Glomerular endothelial cell (primary cell): ENCODE measurements around the gene ZNF90. TPM values are rescaled to one million over a fixed set of nuclear protein-coding genes. Genes with fewer than 3 reads are reported as not detected.
A peak's percentile ranks its signal among the peaks of the same experiment; 100 is the strongest.
"Not testable (repeated sequence)": the region's sequence is repeated elsewhere in the genome, so short reads cannot be mapped to it uniquely, and the experiment has no call there.

Source experiments
- DNase-seq: peaks from one replicate; pipeline ENCODE4 v3.0.0-alpha.2; 2011; ENCODE audit warnings: low read depth, low spot score; ENCODE audit errors: extremely low read depth
- total RNA-seq: library from RNA; depleted of rRNA; stranded (reverse); fragments of >200 nt; gene quantifications from 2 replicates; pipeline ENCODE4 v1.2.3, GENCODE V29; 2015

ZNF90 gene
- 0.87 and 1.8 TPM in 2 replicates for total RNA-seq

DNA sequence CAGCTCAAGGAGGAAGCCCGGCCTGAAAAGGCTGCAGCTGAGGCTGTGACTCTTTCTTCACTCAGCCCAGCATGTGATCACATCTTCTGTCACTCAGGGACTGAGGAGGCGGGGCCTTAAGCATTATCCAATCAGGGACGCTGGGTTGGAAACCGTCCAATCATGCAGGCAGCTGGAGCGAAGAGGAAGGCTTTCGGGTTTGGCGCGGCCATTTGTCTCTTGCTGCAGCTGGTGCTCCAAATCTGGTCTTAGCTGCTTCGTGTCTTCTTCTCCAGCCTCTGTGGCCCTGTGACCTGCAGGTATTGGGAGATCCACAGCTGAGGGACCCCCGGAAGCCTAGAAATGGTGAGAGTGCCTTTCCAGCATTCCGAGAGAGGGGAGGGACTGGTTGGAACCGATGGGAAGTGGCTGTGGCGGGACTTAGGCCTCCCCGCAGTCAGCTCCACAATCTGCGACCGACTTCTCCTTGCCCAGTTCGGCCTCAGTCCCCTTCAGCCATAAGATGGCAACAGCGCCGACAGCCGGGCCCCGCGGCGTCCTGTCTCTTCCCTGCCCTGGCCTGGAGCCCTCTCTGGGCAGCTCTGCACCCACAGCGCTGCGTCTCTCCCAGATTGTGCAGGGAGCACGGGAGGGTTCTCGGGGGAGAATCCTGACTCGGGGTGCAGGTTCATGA lies at the start of gene ZNF90:
Gene ZNF90, plus strand, starts transcription at position 210 of the 673 bp plus-strand sequence. Its CDS starts 133 bp downstream, at position 343.
- DNase-seq, result peak; percentile 84

DNA sequence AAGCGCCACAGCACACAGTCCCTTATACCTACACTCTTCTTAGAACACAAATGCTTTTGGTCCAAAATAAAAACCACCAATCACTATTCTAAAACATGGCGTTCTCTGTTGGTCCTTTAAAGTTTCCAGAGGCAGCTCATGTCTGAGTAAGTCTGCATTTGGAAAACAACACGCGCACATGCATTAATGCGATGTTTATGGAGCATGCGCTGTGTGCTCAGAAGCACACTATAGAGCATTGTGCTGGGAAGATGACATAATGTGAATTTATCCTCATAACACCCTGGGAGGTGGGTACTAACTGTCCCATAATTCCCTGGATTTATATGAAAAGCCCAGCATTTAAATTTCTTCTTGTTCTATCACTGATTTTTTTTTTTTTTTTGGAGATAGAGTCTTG lies 49.2 kb upstream of the ZNF90 start:
- no peak for DNase-seq

GRCh38 chr19:20035935-20036334 lies 41.9 kb upstream of the ZNF90 start:
- no peak for DNase-seq

GRCh38 chr19:20038358-20039202 lies 39.2 kb upstream of the ZNF90 start:
- DNase-seq, result no peak

- peak; percentile 57 for DNase-seq
Observed at GRCh38 chr19:20039203-20039723, 38.5 kb upstream of the ZNF90 start, which contains the start of gene ZNF682. TSS of gene ZNF682 (minus strand) at chr19:20039505. CDS start at chr19:20039345, 160 bp downstream.

GRCh38 chr19:20044663-20045062 lies 33.1 kb upstream of the ZNF90 start:
- no peak for DNase-seq

- not testable (repeated sequence) for DNase-seq
Observed at GRCh38 chr19:20045742-20046141, 32.1 kb upstream of the ZNF90 start.

GRCh38 chr19:20051841-20052768 lies 25.7 kb upstream of the ZNF90 start:
- peak; percentile 55 for DNase-seq

- DNase-seq, result not testable (repeated sequence)
Observed at GRCh38 chr19:20058738-20059137, 19.1 kb upstream of the ZNF90 start.

DNA sequence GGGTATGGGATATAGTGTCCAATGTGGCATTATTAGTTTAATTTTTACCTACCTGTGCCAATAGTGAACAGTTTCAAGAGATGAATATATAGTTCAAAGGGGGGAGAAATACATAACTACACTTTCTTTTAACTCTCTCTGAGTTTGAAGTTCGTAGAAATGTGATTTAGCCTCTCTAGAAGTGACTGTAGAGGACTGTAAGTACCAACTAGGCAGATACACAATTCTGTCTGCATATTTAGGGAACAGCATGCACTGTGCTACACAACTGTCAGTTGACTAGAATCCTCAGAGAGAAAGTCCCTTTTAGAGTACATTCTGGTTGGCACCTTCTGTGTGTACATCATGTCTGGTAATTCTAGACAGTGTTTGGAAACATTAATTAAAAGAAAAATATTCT lies 17.5 kb upstream of the ZNF90 start:
- DNase-seq, result no peak

GRCh38 chr19:20066861-20067260 lies 10.9 kb upstream of the ZNF90 start:
- DNase-seq, result no peak

- DNase-seq, result no peak
Observed at GRCh38 chr19:20067943-20068342, 9.9 kb upstream of the ZNF90 start.

DNA sequence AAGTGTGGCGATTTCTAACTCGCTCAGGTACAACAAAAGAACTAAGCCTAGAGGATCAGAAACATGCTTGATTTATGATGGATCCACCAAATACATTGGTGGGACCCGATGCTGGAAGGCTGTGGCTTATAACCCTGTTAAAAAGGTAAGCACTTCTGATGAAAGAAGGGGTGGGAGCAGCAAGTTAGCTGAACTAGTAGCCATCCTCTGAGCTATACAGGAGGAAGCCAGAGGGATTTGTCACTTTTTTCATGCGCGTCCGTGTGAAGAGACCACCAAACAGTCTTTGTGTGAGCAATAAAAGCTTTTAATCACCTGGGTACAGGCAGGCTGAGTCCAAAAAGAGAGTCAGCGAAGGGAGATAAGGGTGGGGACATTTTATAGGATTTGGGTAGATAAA lies 9.2 kb upstream of the ZNF90 start:
- DNase-seq, result not testable (repeated sequence)

GRCh38 chr19:20070691-20071090 lies 7.1 kb upstream of the ZNF90 start:
- DNase-seq, result no peak

DNA sequence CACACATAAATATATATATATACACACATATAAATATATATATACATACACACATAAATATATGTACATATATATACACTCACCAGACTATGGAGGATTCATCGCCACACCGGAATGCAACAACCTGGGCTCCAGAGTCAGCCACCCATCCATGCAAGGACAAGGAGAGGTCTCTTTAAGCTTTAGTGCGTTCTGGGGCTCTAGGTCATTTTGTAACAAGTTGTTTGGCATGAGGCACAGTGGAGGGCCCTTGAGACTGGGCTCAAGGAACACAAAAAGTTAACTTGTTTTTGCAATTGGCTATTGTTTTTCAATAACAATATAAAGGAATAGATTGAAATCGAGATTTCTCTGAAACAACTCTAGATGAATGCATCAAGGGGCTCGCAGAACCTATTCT lies 4.9 kb upstream of the ZNF90 start:
- no peak for DNase-seq

DNA sequence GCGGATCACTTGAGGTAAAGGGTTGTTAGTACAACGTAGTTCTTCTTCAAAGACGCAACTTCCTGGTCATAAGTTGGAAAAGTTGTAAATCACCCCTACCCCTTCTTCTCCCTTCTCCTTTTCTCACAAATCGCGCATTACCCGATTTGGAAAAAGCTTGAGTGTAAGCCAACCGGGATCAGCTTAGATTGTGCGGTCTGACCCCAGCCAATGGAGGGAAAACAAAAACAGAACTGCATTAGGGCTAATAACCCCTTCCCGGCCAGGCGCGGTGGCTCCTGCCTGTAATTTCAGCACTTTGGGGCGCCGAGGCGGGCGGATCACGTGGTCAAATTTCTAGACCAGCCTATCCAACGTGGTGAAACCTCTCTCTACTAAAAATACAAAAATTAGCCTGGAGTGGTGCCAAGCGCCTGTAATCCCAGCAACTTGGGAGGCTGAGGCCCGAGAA lies 806 bp downstream of the ZNF90 start:
- no peak for DNase-seq

- DNase-seq, result no peak
Observed at GRCh38 chr19:20079476-20079875, 1.7 kb downstream of the ZNF90 start.

- no peak for DNase-seq
Observed at GRCh38 chr19:20080656-20081055, 2.9 kb downstream of the ZNF90 start.

DNA sequence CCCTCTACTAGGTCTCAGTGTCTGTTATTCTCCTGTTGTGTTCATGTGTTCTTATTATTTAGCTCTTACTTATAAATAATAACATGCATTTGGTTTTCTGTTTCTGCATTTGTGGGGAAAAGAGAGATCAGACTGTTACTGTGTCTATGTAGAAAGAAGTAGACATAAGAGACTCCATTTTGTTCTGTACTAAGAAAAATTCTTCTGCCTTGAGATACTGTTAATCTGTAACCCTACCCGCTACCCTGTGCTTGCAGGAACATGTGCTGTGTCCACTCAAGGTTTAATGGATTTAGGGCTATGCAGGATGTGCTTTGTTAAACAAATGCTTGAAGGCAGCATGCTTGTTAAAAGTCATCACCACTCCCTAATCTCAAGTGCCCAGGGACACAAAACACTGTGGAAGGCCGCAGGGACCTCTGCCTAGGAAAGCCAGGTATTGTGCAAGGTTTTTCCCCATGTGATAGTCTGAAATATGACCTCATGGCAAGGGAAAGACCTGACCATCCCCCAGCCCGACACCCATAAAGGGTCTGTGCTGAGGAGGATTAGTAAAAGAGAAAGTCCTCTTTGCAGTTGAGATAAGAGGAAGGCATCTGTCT lies 4.5 kb downstream of the ZNF90 start:
- DNase-seq, result not testable (repeated sequence)

DNA sequence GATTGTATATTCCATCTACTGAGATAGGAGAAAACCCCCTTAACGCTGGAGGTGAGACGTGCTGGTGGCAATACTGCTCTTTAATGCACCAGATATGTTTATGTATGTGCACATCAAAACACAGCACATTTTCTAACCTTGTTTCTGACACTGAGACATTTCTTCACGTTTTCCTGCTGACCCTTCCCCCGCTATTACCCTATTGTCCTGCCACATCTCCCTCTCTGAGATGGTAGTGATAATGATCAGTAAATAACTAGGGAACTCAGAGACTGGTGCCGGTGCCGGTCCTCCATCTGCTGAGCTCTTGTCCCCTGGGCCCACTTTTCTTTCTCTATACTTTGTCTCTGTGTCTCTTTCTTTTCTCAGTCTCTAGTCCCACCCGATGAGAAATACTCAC lies 5.1 kb downstream of the ZNF90 start:
- not testable (repeated sequence) for DNase-seq
